Ureter (tissue), 1 donor: Measurements from ENCODE around the gene MTIF3. TPM values are rescaled to one million over a fixed set of nuclear protein-coding genes. Genes with fewer than 3 reads are reported as not detected.

Experiments
- DNase-seq: peaks from one replicate; pipeline ENCODE4 v3.0.0-alpha.2; 2020; ENCODE audit warnings: low spot score
- total RNA-seq: library from RNA; stranded (reverse); gene quantifications from one replicate; pipeline ENCODE4 v1.2.4, GENCODE V29; 2023
- donor health status: DM: yes; HTN: yes; CAD: no.

Gene MTIF3
- total RNA-seq = 65.9 TPM

- peak; percentile 96 for DNase-seq
Measured at GRCh38 chr13:27449936-27450828, at the start of gene MTIF3. TSS of gene MTIF3 (minus strand) at chr13:27450564. CDS start at chr13:27440448, 10,116 bp downstream.

GRCh38 chr13:27497563-27498230, 47.3 kb upstream of the MTIF3 start:
- DNase-seq = no peak

- no peak for DNase-seq
Measured at GRCh38 chr13:27496536-27497273, 46.3 kb upstream of the MTIF3 start.

- no peak for DNase-seq
Measured at GRCh38 chr13:27496006-27496405, 45.6 kb upstream of the MTIF3 start.

GRCh38 chr13:27495551-27495950, 45.2 kb upstream of the MTIF3 start:
- no peak for DNase-seq

GRCh38 chr13:27493981-27494380, 43.6 kb upstream of the MTIF3 start:
- DNase-seq = no peak

- DNase-seq = no peak
Measured at GRCh38 chr13:27489456-27489855, 39.1 kb upstream of the MTIF3 start.

- no peak for DNase-seq
Measured at GRCh38 chr13:27487776-27488175, 37.4 kb upstream of the MTIF3 start.

- no peak for DNase-seq
Measured at GRCh38 chr13:27483421-27483820, 33.1 kb upstream of the MTIF3 start.

- DNase-seq = no peak
Measured at GRCh38 chr13:27482983-27483382, 32.6 kb upstream of the MTIF3 start.

GRCh38 chr13:27481766-27482165, 31.4 kb upstream of the MTIF3 start:
- no peak for DNase-seq

GRCh38 chr13:27476943-27477703, 26.8 kb upstream of the MTIF3 start:
- peak; percentile 50 for DNase-seq

GRCh38 chr13:27474751-27475268, 24.4 kb upstream of the MTIF3 start:
- no peak for DNase-seq

GRCh38 chr13:27472941-27473340, 22.6 kb upstream of the MTIF3 start:
- DNase-seq = no peak

GRCh38 chr13:27472441-27472840, 22.1 kb upstream of the MTIF3 start:
- DNase-seq = no peak

GRCh38 chr13:27470075-27470820, 19.9 kb upstream of the MTIF3 start:
- DNase-seq = no peak

- no peak for DNase-seq
Measured at GRCh38 chr13:27466513-27466912, 16.1 kb upstream of the MTIF3 start.

GRCh38 chr13:27465611-27466010, 15.2 kb upstream of the MTIF3 start:
- no peak for DNase-seq

GRCh38 chr13:27463500-27463899, 13.1 kb upstream of the MTIF3 start:
- no peak for DNase-seq

- no peak for DNase-seq
Measured at GRCh38 chr13:27461940-27462584, 11.7 kb upstream of the MTIF3 start.
